ENCODE results near the gene JARID2.

Gene JARID2

DNA sequence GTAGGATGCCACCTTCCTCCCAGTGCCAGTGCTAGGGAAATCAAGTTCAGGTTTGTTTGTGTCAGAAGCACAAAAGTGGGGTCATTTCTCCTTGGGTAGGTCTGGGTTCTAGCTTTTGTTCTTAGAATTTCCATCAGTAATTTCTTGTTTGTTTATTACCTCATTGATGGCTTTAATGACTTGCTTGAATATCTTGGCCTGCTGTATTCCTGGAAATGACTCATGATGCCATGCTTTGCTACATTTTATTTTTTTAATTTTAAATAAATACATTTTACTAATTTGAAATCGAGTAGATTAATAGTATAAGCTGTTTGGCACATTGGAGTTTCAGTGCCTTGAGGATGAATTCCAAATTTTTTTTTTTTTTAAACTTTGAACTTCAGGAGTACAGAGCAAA, 189.6 kb downstream of the JARID2 start:
- TF ChIP-seq FOXP2 (optimal IDR thresholded peaks at IDR 0.05; ENCODE audit: borderline replicate concordance, extremely low read depth, extremely low read length, insufficient read depth): no peak
- TF ChIP-seq TAF1 (IDR thresholded peaks at IDR 0.05; ENCODE audit: borderline replicate concordance, insufficient read depth, low read length): no peak
- no peak for TF ChIP-seq POLR2AphosphoS5 (IDR thresholded peaks at IDR 0.05; ENCODE audit: low read depth, low read length)
- no peak for TF ChIP-seq SIN3A (IDR thresholded peaks at IDR 0.05; ENCODE audit: borderline replicate concordance, insufficient read depth, low read length)
- TF ChIP-seq, protein P1, sequence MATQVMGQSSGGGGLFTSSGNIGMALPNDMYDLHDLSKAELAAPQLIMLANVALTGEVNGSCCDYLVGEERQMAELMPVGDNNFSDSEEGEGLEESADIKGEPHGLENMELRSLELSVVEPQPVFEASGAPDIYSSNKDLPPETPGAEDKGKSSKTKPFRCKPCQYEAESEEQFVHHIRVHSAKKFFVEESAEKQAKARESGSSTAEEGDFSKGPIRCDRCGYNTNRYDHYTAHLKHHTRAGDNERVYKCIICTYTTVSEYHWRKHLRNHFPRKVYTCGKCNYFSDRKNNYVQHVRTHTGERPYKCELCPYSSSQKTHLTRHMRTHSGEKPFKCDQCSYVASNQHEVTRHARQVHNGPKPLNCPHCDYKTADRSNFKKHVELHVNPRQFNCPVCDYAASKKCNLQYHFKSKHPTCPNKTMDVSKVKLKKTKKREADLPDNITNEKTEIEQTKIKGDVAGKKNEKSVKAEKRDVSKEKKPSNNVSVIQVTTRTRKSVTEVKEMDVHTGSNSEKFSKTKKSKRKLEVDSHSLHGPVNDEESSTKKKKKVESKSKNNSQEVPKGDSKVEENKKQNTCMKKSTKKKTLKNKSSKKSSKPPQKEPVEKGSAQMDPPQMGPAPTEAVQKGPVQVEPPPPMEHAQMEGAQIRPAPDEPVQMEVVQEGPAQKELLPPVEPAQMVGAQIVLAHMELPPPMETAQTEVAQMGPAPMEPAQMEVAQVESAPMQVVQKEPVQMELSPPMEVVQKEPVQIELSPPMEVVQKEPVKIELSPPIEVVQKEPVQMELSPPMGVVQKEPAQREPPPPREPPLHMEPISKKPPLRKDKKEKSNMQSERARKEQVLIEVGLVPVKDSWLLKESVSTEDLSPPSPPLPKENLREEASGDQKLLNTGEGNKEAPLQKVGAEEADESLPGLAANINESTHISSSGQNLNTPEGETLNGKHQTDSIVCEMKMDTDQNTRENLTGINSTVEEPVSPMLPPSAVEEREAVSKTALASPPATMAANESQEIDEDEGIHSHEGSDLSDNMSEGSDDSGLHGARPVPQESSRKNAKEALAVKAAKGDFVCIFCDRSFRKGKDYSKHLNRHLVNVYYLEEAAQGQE (IDR thresholded peaks at IDR 0.05; ENCODE audit: insufficient read depth in 1 of 2, low read depth in 2 of 2, low read length in 2 of 2): no peak

DNA sequence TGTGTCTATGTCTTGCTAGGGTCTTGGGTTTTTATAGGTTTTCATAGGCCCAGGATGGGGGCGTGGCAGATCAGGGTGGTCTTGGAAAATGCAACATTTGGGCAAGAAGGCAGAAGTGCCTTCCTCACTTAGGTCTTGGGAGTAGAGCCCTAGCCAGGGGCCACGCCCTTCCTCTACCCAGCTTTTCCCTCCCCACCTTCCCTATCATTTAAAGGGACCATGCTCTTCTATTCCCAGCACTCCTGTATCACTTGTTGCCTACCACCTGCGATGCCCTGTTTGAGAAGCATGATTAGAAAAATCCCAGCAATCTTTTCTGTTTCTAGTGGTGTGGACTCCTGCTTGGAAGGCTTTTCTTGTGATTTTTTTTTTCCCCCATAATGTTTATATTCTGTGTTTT, 190.6 kb downstream of the JARID2 start:
- TF ChIP-seq TAF1 (IDR thresholded peaks at IDR 0.05; ENCODE audit: borderline replicate concordance, insufficient read depth, low read length): no peak
- TF ChIP-seq, protein P1 (IDR thresholded peaks at IDR 0.05; ENCODE audit: insufficient read depth in 1 of 2, low read depth in 2 of 2, low read length in 2 of 2): no peak
- TF ChIP-seq FOXP2 (optimal IDR thresholded peaks at IDR 0.05; ENCODE audit: borderline replicate concordance, extremely low read depth, extremely low read length, insufficient read depth): no peak
- no peak for TF ChIP-seq POLR2AphosphoS5 (IDR thresholded peaks at IDR 0.05; ENCODE audit: low read depth, low read length)
- TF ChIP-seq SIN3A (IDR thresholded peaks at IDR 0.05; ENCODE audit: borderline replicate concordance, insufficient read depth, low read length): no peak

DNA sequence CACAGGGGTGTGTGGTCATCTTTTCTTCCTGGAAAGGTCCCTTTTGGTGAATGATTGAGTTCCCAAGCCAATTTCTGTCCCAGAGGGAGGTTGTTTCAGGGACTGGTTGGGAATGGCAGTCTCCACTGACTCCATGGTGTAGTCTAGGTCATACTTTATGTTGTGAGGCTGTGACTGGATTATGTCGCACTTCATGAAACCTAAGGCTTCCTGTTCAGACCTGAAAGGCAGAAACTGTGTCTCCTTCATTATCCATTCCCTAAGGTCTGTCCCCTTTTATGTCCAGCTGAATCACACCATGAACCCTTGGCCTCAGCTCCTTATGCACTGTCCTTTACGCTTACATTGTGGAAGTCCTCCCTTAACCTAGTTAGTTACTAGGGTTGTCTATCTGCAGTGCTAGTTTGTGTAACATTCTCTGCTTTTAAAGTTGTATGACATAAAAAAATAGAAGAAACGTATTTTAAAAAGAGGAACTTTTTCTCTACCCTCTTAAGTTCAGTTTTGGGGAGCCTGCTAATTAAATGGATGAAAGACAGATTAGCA, 191.3 kb downstream of the JARID2 start:
- TF ChIP-seq, protein P1 (IDR thresholded peaks at IDR 0.05; ENCODE audit: insufficient read depth in 1 of 2, low read depth in 2 of 2, low read length in 2 of 2): no peak
- TF ChIP-seq SIN3A (IDR thresholded peaks at IDR 0.05; ENCODE audit: borderline replicate concordance, insufficient read depth, low read length): no peak
- TF ChIP-seq TAF1 (IDR thresholded peaks at IDR 0.05; ENCODE audit: borderline replicate concordance, insufficient read depth, low read length): no peak
- no peak for TF ChIP-seq FOXP2 (optimal IDR thresholded peaks at IDR 0.05; ENCODE audit: borderline replicate concordance, extremely low read depth, extremely low read length, insufficient read depth)
- no peak for TF ChIP-seq POLR2AphosphoS5 (IDR thresholded peaks at IDR 0.05; ENCODE audit: low read depth, low read length)

DNA sequence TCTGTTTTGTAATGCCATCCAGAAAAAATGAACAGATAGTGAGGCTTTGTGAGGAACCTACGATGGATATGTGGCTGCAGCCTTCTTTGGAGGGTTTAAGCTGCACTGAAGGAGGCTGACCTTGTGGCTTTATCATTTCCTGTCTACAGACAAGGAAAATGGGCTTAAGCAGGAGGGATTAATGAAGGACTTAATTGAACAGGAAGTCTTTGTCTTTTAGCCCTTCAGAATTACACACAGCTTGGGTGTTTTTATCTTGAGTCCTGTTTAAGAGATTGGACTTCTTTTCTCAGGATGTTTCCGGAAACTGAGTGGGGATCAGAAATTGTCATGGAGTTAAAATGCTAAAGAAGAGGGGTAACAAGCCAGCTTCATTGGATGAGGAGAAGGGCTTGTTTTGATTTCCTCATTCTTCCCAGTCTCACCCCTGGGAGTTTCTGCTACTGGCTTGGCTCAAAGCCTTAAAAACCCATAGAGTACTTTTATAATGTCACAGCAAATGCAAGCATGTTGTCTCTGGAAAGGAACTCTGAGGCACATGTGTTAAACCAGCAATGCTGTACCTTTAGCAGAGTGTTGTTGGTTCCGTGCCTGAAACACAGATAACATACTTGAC, 193.6 kb downstream of the JARID2 start:
- no peak for TF ChIP-seq SIN3A (IDR thresholded peaks at IDR 0.05; ENCODE audit: borderline replicate concordance, insufficient read depth, low read length)
- TF ChIP-seq, protein P1 (IDR thresholded peaks at IDR 0.05; ENCODE audit: insufficient read depth in 1 of 2, low read depth in 2 of 2, low read length in 2 of 2): peak in 1 of 2 experiments; percentile 28; a peak in 1 of 4 replicates
